ENCODE results near the gene TMEM185B.
"Not testable (repeated sequence)": the region's sequence is repeated elsewhere in the genome, so short reads cannot be mapped to it uniquely, and the experiment has no call there.

Gene TMEM185B

GRCh38 chr2:120218181-120218580 lies 5.0 kb downstream of the TMEM185B start:
- no peak for TF ChIP-seq POLR2A (IDR thresholded peaks at IDR 0.05; ENCODE audit: low read depth, low read length)
- TF ChIP-seq POLR2AphosphoS5 (IDR thresholded peaks at IDR 0.05; ENCODE audit: low read depth, low read length), result no peak
- no peak for TF ChIP-seq TAF1 (IDR thresholded peaks at IDR 0.05; ENCODE audit: borderline replicate concordance, low read depth, low read length)
- FAIRE-seq (no peak), DNase-seq (ENCODE audit: insufficient read length) (no peak)

- FAIRE-seq, result no peak
- no peak for TF ChIP-seq POLR2AphosphoS5 (IDR thresholded peaks at IDR 0.05; ENCODE audit: low read depth, low read length)
- TF ChIP-seq POLR2A (IDR thresholded peaks at IDR 0.05; ENCODE audit: low read depth, low read length), result no peak
- no peak for TF ChIP-seq TAF1 (IDR thresholded peaks at IDR 0.05; ENCODE audit: borderline replicate concordance, low read depth, low read length)
- no peak for DNase-seq (ENCODE audit: insufficient read length)
Observed at GRCh38 chr2:120210270-120210693, 12.9 kb downstream of the TMEM185B start.

DNA sequence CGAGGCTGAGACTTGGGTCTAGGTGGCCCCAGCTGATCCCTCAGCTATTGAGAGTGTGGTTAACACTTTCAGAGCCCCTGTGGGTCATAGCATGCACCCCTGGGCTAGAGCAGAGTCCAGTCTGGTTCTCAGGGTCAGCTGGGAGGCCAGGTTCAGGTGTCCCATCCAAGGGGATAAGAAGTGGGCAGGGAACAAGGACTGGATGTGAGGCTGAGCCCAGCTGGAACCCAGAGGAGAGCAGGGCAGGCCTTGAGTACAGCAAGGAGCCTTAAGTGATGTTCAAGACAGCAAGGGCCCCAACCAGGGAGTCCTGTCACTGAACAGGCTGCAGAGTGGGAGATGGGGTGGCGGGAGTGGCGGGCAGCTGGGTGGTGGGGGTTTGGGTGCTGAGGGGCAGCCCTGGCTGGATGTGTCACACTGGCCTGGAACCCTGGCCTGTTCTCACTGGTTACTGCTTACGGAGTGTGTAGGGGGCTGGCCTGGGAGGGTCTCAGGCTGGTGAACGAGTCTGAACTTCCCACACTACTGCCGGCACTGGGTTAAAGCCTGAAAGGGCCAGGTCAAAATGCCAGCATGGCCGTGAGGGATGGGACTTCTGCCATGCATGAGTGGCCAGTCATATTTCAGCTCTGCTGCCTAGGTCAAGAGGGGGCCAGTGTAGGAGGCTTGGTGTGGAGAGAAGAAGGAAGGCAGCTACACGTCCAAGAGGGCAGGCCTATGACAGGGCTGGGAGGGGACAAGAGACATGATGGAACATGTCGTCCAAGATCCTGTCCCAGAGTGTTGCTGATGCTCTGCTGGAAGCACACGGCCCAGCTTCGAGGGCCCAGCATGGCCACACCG lies 13.6 kb downstream of the TMEM185B start:
- DNase-seq (ENCODE audit: insufficient read length), result no peak
- no peak for FAIRE-seq
- TF ChIP-seq POLR2AphosphoS5 (IDR thresholded peaks at IDR 0.05; ENCODE audit: low read depth, low read length) (no peak), TAF1 (IDR thresholded peaks at IDR 0.05; ENCODE audit: borderline replicate concordance, low read depth, low read length) (no peak), POLR2A (IDR thresholded peaks at IDR 0.05; ENCODE audit: low read depth, low read length) (no peak)

GRCh38 chr2:120208381-120209353 lies 14.5 kb downstream of the TMEM185B start:
- TF ChIP-seq POLR2AphosphoS5 (IDR thresholded peaks at IDR 0.05; ENCODE audit: low read depth, low read length) (no peak), TAF1 (IDR thresholded peaks at IDR 0.05; ENCODE audit: borderline replicate concordance, low read depth, low read length) (no peak), POLR2A (IDR thresholded peaks at IDR 0.05; ENCODE audit: low read depth, low read length) (no peak)
- DNase-seq (ENCODE audit: insufficient read length), result no peak
- no peak for FAIRE-seq

- TF ChIP-seq TAF1 (IDR thresholded peaks at IDR 0.05; ENCODE audit: borderline replicate concordance, low read depth, low read length) (no peak), POLR2A (IDR thresholded peaks at IDR 0.05; ENCODE audit: low read depth, low read length) (no peak), POLR2AphosphoS5 (IDR thresholded peaks at IDR 0.05; ENCODE audit: low read depth, low read length) (no peak)
- FAIRE-seq (no peak), DNase-seq (ENCODE audit: insufficient read length) (no peak)
Observed at GRCh38 chr2:120206022-120206581, 17.1 kb downstream of the TMEM185B start.

- TF ChIP-seq POLR2A (IDR thresholded peaks at IDR 0.05; ENCODE audit: low read depth, low read length), result no peak
- no peak for TF ChIP-seq TAF1 (IDR thresholded peaks at IDR 0.05; ENCODE audit: borderline replicate concordance, low read depth, low read length)
- TF ChIP-seq POLR2AphosphoS5 (IDR thresholded peaks at IDR 0.05; ENCODE audit: low read depth, low read length), result no peak
- DNase-seq (ENCODE audit: insufficient read length), result no peak
Observed at GRCh38 chr2:120204945-120205670, 18.1 kb downstream of the TMEM185B start.

GRCh38 chr2:120204417-120204816 lies 18.8 kb downstream of the TMEM185B start:
- TF ChIP-seq POLR2AphosphoS5 (IDR thresholded peaks at IDR 0.05; ENCODE audit: low read depth, low read length), result no peak
- no peak for TF ChIP-seq POLR2A (IDR thresholded peaks at IDR 0.05; ENCODE audit: low read depth, low read length)
- TF ChIP-seq TAF1 (IDR thresholded peaks at IDR 0.05; ENCODE audit: borderline replicate concordance, low read depth, low read length), result no peak
- DNase-seq (ENCODE audit: insufficient read length), result no peak
- FAIRE-seq, result no peak

More at GRCh38 chr2:120204945-120205670, 18.1 kb downstream of the TMEM185B start:
- FAIRE-seq, result no peak

DNA sequence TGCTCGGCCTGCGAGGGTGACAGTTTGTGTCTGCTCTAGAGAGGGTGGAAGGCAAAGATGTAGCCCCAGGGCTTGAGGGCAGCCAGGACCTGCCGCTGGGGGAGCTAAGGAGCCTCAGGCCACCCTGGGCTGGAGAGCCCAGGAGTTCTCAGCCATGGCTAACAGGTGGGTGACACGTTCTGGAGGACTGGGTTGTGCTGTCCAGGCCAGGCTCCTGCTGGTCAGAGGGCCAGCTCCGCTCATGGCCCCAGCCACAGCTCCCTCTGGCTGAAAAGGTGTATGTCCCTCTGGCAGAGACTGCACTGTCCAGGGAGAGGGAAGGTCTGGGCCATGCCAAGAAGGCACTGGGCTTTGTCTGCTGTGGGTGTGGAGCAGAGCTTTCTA lies 19.2 kb downstream of the TMEM185B start:
- no peak for DNase-seq (ENCODE audit: insufficient read length)
- TF ChIP-seq POLR2AphosphoS5 (IDR thresholded peaks at IDR 0.05; ENCODE audit: low read depth, low read length) (no peak), TAF1 (IDR thresholded peaks at IDR 0.05; ENCODE audit: borderline replicate concordance, low read depth, low read length) (no peak), POLR2A (IDR thresholded peaks at IDR 0.05; ENCODE audit: low read depth, low read length) (no peak)
- FAIRE-seq, result no peak

DNA sequence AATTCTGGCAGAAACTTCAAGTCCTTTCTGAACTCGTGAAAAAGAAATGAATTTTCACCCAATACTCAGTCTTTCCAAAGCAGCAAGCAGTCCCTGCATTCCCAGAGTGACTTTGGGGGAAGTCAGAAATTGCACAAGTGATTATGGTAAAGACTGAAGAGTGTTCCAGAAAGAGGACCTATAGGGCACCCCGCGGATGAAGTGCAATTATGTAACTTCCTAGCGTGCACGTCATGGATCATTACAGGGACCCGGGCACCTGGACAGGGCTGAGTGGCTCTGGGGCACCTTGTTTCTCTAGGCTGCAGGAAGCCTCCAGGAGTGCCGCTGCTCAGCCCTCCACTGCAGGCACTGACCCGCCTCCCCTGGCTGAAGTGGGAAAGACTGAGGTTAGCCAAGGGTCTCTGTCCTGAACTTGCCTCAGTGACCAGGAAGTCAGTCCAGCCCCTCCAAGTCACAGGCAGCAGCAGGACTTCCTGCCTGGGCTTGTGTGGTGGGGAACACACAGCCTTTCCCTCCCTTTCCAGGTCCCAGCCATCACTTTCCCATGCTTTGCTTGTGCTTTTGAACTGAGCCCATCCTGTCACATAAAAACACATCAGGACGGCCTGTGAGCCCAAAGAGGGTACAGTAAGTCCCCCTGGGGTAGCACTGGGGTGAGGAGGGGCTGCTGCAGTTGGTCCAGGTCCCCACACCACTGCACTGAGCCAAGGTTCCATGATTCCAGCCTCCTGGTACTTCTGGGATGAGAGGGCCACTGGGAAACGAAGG lies 19.8 kb downstream of the TMEM185B start:
- FAIRE-seq (no peak), DNase-seq (ENCODE audit: insufficient read length) (no peak)
- TF ChIP-seq POLR2A (IDR thresholded peaks at IDR 0.05; ENCODE audit: low read depth, low read length) (no peak), POLR2AphosphoS5 (IDR thresholded peaks at IDR 0.05; ENCODE audit: low read depth, low read length) (no peak), TAF1 (IDR thresholded peaks at IDR 0.05; ENCODE audit: borderline replicate concordance, low read depth, low read length) (no peak)

- FAIRE-seq, result not testable (repeated sequence)
Observed at GRCh38 chr2:120199817-120200459, 23.3 kb downstream of the TMEM185B start.

More at GRCh38 chr2:120199817-120200459, 23.3 kb downstream of the TMEM185B start:
- not testable (repeated sequence) for DNase-seq (ENCODE audit: insufficient read length)
